OCI-LY7 (cell line): Measurements from ENCODE around the gene TTC38. TPM values are rescaled to one million over a fixed set of nuclear protein-coding genes. Genes with fewer than 3 reads are reported as not detected.

ENCODE experiments used
- BruUV-seq: library from RNA; stranded (reverse); fragments of 400-500 nt; replicated peaks from 2 replicates; lab custom pipeline; 2021; lab: Mats Ljungman, UMichigan
- CTCF ChIA-PET: fragments of 300-600 bp; sonication (Branson Sonifier 250); formaldehyde crosslinking; loops from one replicate; lab custom pipeline; 2022; ENCODE audit warnings: antibody characterized with exemption; ENCODE audit not compliant: unreplicated experiment; lab: Charles Lee
- POLR2A ChIA-PET: fragments of 300-600 bp; sonication (Branson Sonifier 250); formaldehyde crosslinking; loops from one replicate; lab custom pipeline; 2022; ENCODE audit warnings: antibody characterized with exemption; lab: Charles Lee
- DNase-seq: peaks from one replicate; pipeline ENCODE4 v3.0.0-alpha.2; 2015; ENCODE audit warnings: low spot score
- H2AFZ ChIP-seq: fragments of 200-600 bp; sonication (generic), shearing (Covaris generic); 2 replicates; pipeline ENCODE4 v1.6.1; 2014; ENCODE audit warnings: mild to moderate bottlenecking, antibody characterized with exemption, low read length, moderate library complexity
- H3K27ac ChIP-seq: fragments of 200-600 bp; sonication (generic); 2 replicates; pipeline ENCODE4 v1.5.1; 2014; ENCODE audit warnings: mixed run types, low read depth, mild to moderate bottlenecking, moderate library complexity, low read length, inconsistent platforms; ENCODE audit not compliant: poor library complexity, severe bottlenecking
- H3K36me3 ChIP-seq: fragments of 200-600 bp; sonication (generic); 2 replicates; pipeline ENCODE4 v1.6.1; 2014; ENCODE audit warnings: mild to moderate bottlenecking, antibody characterized with exemption, low read length, moderate library complexity, mixed read lengths; ENCODE audit not compliant: insufficient read depth
- H3K4me1 ChIP-seq: fragments of 200-600 bp; sonication (generic); 2 replicates; pipeline ENCODE4 v1.5.1; 2014; ENCODE audit warnings: mild to moderate bottlenecking, low read length; ENCODE audit not compliant: insufficient read depth, poor library complexity, severe bottlenecking
- H3K4me2 ChIP-seq: fragments of 200-600 bp; sonication (generic); 2 replicates; pipeline ENCODE4 v1.6.1; 2014; ENCODE audit warnings: mild to moderate bottlenecking, low read length
- H3K4me3 ChIP-seq: fragments of 200-600 bp; sonication (generic); 2 replicates; pipeline ENCODE4 v1.5.1; 2014; ENCODE audit warnings: mild to moderate bottlenecking, low read depth, low read length; ENCODE audit not compliant: poor library complexity, severe bottlenecking
- H3K79me2 ChIP-seq: fragments of 200-600 bp; sonication (generic); 2 replicates; pipeline ENCODE4 v1.6.1; 2016; ENCODE audit warnings: low read depth, mild to moderate bottlenecking, low read length, moderate library complexity, mixed read lengths; ENCODE audit not compliant: insufficient read depth
- H3K9me2 ChIP-seq: fragments of 200-600 bp; sonication (generic); 2 replicates; pipeline ENCODE4 v1.6.1; 2016; ENCODE audit warnings: mild to moderate bottlenecking, low read length, mixed read lengths; ENCODE audit not compliant: insufficient read depth
- H3K9me3 ChIP-seq: fragments of 200-600 bp; sonication (generic); 2 replicates; pipeline ENCODE4 v1.6.1; 2014; ENCODE audit warnings: mild to moderate bottlenecking, mixed run types, low read length, mixed read lengths
- H4K20me1 ChIP-seq: fragments of 200-600 bp; sonication (generic); 2 replicates; pipeline ENCODE4 v1.6.1; 2014; ENCODE audit warnings: mild to moderate bottlenecking, antibody characterized with exemption, low read length, moderate library complexity, mixed read lengths; ENCODE audit not compliant: insufficient read depth
- EZH2phosphoT487 ChIP-seq: fragments of 200-600 bp; sonication (generic); IDR thresholded peaks from 2 replicates; pipeline ENCODE4 v1.6.1; 2018; ENCODE audit warnings: low read depth, borderline replicate concordance, mild to moderate bottlenecking, mixed run types, antibody characterized with exemption, low read length, moderate library complexity, mixed read lengths
- intact Hi-C: fragments of 100-400 bp; cut with micrococcal nuclease; formaldehyde crosslinking; loops from one replicate; pipeline ENCODE4 v1.10.0; 2022; ENCODE audit not compliant: unreplicated experiment
- total RNA-seq, 2 experiments: library from RNA; depleted of rRNA in 1 of 2; stranded (reverse); fragments of >200 nt in 1 of 2; shearing (Covaris generic) in 1 of 2; gene quantifications; 2 replicates each; pipeline ENCODE4 v1.2.3, GENCODE V29; 2014 to 2022
- TF ChIP-seq, protein P1 (sequence below): fragments of 200-600 bp; sonication (generic); conservative IDR thresholded peaks from 2 replicates; pipeline ENCODE4 v1.5.1; 2014; ENCODE audit warnings: mild to moderate bottlenecking, antibody characterized with exemption, low read length, moderate library complexity, mixed read lengths

TTC38 gene
- total RNA-seq, 2 experiments from 2014 or later, result 0.44 to 2.7 TPM

DNA sequence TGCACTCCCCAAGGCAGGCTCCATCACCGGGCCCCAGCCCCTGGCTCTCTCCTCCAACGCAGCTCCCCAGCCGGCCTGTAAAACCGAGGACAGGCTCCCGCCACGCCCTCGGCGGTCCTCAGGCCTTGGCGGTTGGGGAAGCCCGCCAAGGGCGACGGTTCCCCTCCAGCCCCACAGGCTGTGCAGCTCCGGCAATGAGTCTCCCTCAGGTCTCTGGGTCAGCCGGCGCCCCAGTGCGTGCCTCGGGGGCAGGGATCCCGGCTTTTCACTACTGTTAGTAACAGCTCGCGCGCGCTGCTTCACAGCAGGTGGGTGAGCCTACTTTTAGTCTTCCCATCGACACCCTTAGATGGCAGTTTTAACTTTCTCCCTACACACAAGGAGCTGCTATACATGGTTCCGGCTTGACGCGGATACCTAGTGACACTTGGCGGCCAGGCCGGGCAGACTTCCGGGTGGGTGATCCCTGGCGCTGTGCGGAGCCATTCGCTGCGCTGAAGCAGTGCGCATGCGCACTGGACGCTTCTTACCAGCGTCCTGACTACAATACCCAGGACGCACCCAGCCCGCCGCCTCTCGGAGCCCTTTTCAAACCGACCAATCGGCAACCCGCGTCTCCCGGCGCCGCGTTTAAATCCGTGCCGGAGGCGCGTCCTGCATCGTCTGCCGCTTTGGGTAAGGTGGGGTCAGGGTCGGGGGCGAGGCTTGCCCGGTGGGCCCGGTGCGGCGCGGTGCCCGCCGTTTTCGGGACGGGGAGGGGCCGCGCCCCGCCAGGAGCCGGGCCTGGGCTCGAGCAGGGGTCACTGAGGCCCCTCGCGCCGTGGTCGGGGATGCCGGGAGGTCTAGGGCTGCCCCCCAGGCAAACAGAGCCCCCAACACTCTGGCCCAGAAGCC lies 28.7 kb downstream of the TTC38 start, which contains the start of gene GTSE1:
TSS of gene GTSE1 (plus strand) at position 614 of the 894 bp plus-strand sequence. CDS start 531 bp downstream, outside the sequence.
- no TSS peak for BruUV-seq
- ChIA-PET POLR2A (interaction anchor here (0.5 to 1.8 kb wide), 4 partner anchors 10 to 47 kb away, joined by 4 to 5 read pairs (median 4); partner anchors contain the start of gene CDPF1), CTCF (interaction anchor here (0.6 to 1.3 kb wide), 2 partner anchors 20 to 290 kb away, joined by 3 read pairs; no protein-coding TSS in a partner anchor)
- peak within 1 kb of the TSS; percentile 93 for H3K4me2 ChIP-seq
- H3K4me1 ChIP-seq, result peaks cover 49% of the 10 kb centered on the region
- H2AFZ ChIP-seq, result peak within 1 kb of the TSS; percentile 6; the same call in 1 of the 2 replicates
- intact Hi-C loops, result loop anchor here (2.0 to 10.0 kb wide), 3 partner anchors 46 to 262 kb away; partner anchors contain the start of gene CDPF1
- TF ChIP-seq, protein P1, sequence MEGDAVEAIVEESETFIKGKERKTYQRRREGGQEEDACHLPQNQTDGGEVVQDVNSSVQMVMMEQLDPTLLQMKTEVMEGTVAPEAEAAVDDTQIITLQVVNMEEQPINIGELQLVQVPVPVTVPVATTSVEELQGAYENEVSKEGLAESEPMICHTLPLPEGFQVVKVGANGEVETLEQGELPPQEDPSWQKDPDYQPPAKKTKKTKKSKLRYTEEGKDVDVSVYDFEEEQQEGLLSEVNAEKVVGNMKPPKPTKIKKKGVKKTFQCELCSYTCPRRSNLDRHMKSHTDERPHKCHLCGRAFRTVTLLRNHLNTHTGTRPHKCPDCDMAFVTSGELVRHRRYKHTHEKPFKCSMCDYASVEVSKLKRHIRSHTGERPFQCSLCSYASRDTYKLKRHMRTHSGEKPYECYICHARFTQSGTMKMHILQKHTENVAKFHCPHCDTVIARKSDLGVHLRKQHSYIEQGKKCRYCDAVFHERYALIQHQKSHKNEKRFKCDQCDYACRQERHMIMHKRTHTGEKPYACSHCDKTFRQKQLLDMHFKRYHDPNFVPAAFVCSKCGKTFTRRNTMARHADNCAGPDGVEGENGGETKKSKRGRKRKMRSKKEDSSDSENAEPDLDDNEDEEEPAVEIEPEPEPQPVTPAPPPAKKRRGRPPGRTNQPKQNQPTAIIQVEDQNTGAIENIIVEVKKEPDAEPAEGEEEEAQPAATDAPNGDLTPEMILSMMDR, result peak; percentile 38; the same call in 1 of the 2 replicates
- TF ChIP-seq EZH2phosphoT487, result no peak
- no peaks in the 10 kb centered on the region for H3K9me3 ChIP-seq
- peaks cover 34% of the 10 kb centered on the region for H3K79me2 ChIP-seq
- H4K20me1 ChIP-seq, result no peaks in the 10 kb centered on the region
- H3K27ac ChIP-seq, result peak within 1 kb of the TSS; percentile 87
- DNase-seq, result peak; percentile 99
- H3K36me3 ChIP-seq, result peaks cover 31% of the 10 kb centered on the region
- no peaks in the 10 kb centered on the region for H3K9me2 ChIP-seq
- H3K4me3 ChIP-seq, result peak within 1 kb of the TSS; percentile 95

GRCh38 chr22:46297151-46297812 lies 29.5 kb downstream of the TTC38 start:
- peak overlapping the region; percentile 6; the same call in 1 of the 2 replicates for H2AFZ ChIP-seq
- ChIA-PET CTCF (no interaction called here), POLR2A (interaction anchor here (1.8 kb wide), 1 partner anchor 47 kb away, joined by 5 read pairs; the partner anchor contains the start of gene CDPF1)
- TF ChIP-seq EZH2phosphoT487, result no peak
- TF ChIP-seq, protein P1, result no peak
- peaks cover 36% of the 10 kb centered on the region for H3K36me3 ChIP-seq
- H3K4me3 ChIP-seq, result peak overlapping the region; percentile 95
- peak overlapping the region; percentile 87 for H3K27ac ChIP-seq
- H4K20me1 ChIP-seq, result no peaks in the 10 kb centered on the region
- BruUV-seq, result TSS peak; percentile 72
- H3K4me2 ChIP-seq, result peak overlapping the region; percentile 93
- DNase-seq, result peak; percentile 52
- no peaks in the 10 kb centered on the region for H3K9me2 ChIP-seq
- H3K4me1 ChIP-seq, result peaks cover 47% of the 10 kb centered on the region
- no peaks in the 10 kb centered on the region for H3K9me3 ChIP-seq
- intact Hi-C loops, result loop anchor here (2.0 to 10.0 kb wide), 3 partner anchors 46 to 262 kb away; partner anchors contain the start of gene CDPF1
- peaks cover 41% of the 10 kb centered on the region for H3K79me2 ChIP-seq
